ENCODE measurements around the gene THSD8. TPM values are rescaled to one million over a fixed set of nuclear protein-coding genes. Genes with fewer than 3 reads are reported as not detected.

Gene THSD8
- total and polyA plus RNA-seq, 4 donors, result 0.22 to 0.35 (median 0.33) TPM; not detected in 1

- DNase-seq (ENCODE audit: low spot score), result no peak
- Histone ChIP-seq H3K27ac (ENCODE audit: low read depth in 1 of 2, low read length in 2 of 2) (peak overlapping the region in 1 of 2 donors; percentile 86), H3K9me3 (ENCODE audit: control insufficient read depth in 4 of 4, low read length in 3 of 4) (no peaks in the 10 kb centered on the region), H3K9ac (ENCODE audit: low read depth in 1 of 2, low read length in 2 of 2) (no peak overlapping the region), H3K36me3 (ENCODE audit: control insufficient read depth in 4 of 4, insufficient read depth in 3 of 4, low read depth in 1 of 4, low read length in 3 of 4) (no peaks in the 10 kb centered on the region), H3K4me1 (ENCODE audit: control insufficient read depth in 4 of 4, insufficient read depth in 4 of 4, low read length in 3 of 4) (peaks cover 11 to 47% (median 29%) of the 10 kb centered on the region in 4 donors), H3K4me3 (ENCODE audit: low read depth in 1 of 3, low read length in 3 of 3) (no peak overlapping the region), H3K27me3 (ENCODE audit: control insufficient read depth in 4 of 4, insufficient read depth in 4 of 4, low read length in 3 of 4) (no peaks in the 10 kb centered on the region)
- no peak for TF ChIP-seq MAX (IDR thresholded peaks at IDR 0.05)
- no peak for TF ChIP-seq HNF4G (IDR thresholded peaks at IDR 0.05)
- no peak for TF ChIP-seq RAD21 (IDR thresholded peaks at IDR 0.05)
- TF ChIP-seq TAF1 (conservative IDR thresholded peaks at IDR 0.05), result no peak
- no peak for TF ChIP-seq GABPA (IDR thresholded peaks at IDR 0.05 in 1 of 2, conservative IDR thresholded peaks at IDR 0.05 in 1 of 2)
- no peak for TF ChIP-seq FOXA2 (IDR thresholded peaks at IDR 0.05)
- WGBS, result 87% methylated on average over 10 of the region's 10 CpGs
These were observed 14.4 kb upstream of the THSD8 start for GRCh38 chr19:12787458-12787857.

- no peaks in the 10 kb centered on the region for H3K27me3 ChIP-seq (ENCODE audit: control insufficient read depth in 4 of 4, insufficient read depth in 4 of 4, low read length in 3 of 4)
- no peaks in the 10 kb centered on the region for H3K36me3 ChIP-seq (ENCODE audit: control insufficient read depth in 4 of 4, insufficient read depth in 3 of 4, low read depth in 1 of 4, low read length in 3 of 4)
- H3K9ac ChIP-seq (ENCODE audit: low read depth in 1 of 2, low read length in 2 of 2), result peak overlapping the region; percentile 16 to 75
- peaks cover 8 to 43% (median 25%) of the 10 kb centered on the region in 4 donors for H3K4me1 ChIP-seq (ENCODE audit: control insufficient read depth in 4 of 4, insufficient read depth in 4 of 4, low read length in 3 of 4)
- H3K9me3 ChIP-seq (ENCODE audit: control insufficient read depth in 4 of 4, low read length in 3 of 4), result no peaks in the 10 kb centered on the region
- peak overlapping the region; percentile 98 to 99 for H3K27ac ChIP-seq (ENCODE audit: low read depth in 1 of 2, low read length in 2 of 2)
- 50% methylated on average over 4 of the region's 4 CpGs for WGBS
- no peak for DNase-seq (ENCODE audit: low spot score)
- TF ChIP-seq ZBTB33 (IDR thresholded peaks at IDR 0.05) (no peak), FOXA1 (IDR thresholded peaks at IDR 0.05) (no peak), HNF4A (conservative IDR thresholded peaks at IDR 0.05) (no peak), RAD21 (IDR thresholded peaks at IDR 0.05) (no peak), MAX (IDR thresholded peaks at IDR 0.05) (no peak), RXRA (IDR thresholded peaks at IDR 0.05) (no peak), JUND (IDR thresholded peaks at IDR 0.05) (no peak), REST (IDR thresholded peaks at IDR 0.05) (no peak), NR2F2 (IDR thresholded peaks at IDR 0.05) (no peak), EGR1 (IDR thresholded peaks at IDR 0.05; ENCODE audit: low read depth in 2 of 2) (no peak), YY1 (IDR thresholded peaks at IDR 0.05) (no peak), TAF1 (conservative IDR thresholded peaks at IDR 0.05) (no peak), GABPA (IDR thresholded peaks at IDR 0.05 in 1 of 2, conservative IDR thresholded peaks at IDR 0.05 in 1 of 2) (no peak), CTCF (IDR thresholded peaks at IDR 0.05; ENCODE audit: low read depth, low read length, missing input control) (no peak), SP1 (IDR thresholded peaks at IDR 0.05) (no peak), HNF4G (IDR thresholded peaks at IDR 0.05) (no peak), FOXA2 (IDR thresholded peaks at IDR 0.05) (no peak), ATF3 (IDR thresholded peaks at IDR 0.05) (no peak)
- H3K4me3 ChIP-seq (ENCODE audit: low read depth in 1 of 3, low read length in 3 of 3), result peak overlapping the region in 1 of 3 donors; percentile 58
These were observed 13.7 kb upstream of the THSD8 start for GRCh38 chr19:12788042-12788681.

Data from liver (tissue), 9 donors.